ENCODE results near the gene NDUFS4. TPM values are rescaled to one million over a fixed set of nuclear protein-coding genes. Genes with fewer than 3 reads are reported as not detected.

Gene NDUFS4
- total RNA-seq, 1 experiment from 2014 or later, result 84.1 TPM

- intact Hi-C loops (cut with micrococcal nuclease; ENCODE audit: unreplicated experiment), result no loop called here
- no peak for TF ChIP-seq EZH2 (IDR thresholded peaks at IDR 0.05; ENCODE audit: low read depth)
- TF ChIP-seq CTCF (conservative IDR thresholded peaks at IDR 0.05), result no peak
- no peaks in the 10 kb centered on the region for H3K9me3 ChIP-seq (ENCODE audit: insufficient read depth, low read depth)
- BruUV-seq (replicated peaks), result no TSS peak
- ChIA-PET POLR2A (ENCODE audit: unreplicated experiment) (no interaction called here), CTCF (no interaction called here)
- H3K4me2 ChIP-seq, result no peak overlapping the region
- H3F3A ChIP-seq (ENCODE audit: insufficient read depth, low read depth), result no peaks in the 10 kb centered on the region
- no peak overlapping the region for H3K27ac ChIP-seq
- H4K20me1 ChIP-seq (ENCODE audit: insufficient read depth), result no peaks in the 10 kb centered on the region
- no peak overlapping the region for H3K4me3 ChIP-seq
- no peak overlapping the region for H2AFZ ChIP-seq
- peaks cover 29% of the 10 kb centered on the region for H3K79me2 ChIP-seq (ENCODE audit: low read depth)
- no peaks in the 10 kb centered on the region for H3K27me3 ChIP-seq (ENCODE audit: insufficient read depth, low read depth)
- no peak for DNase-seq
- no peaks in the 10 kb centered on the region for H3K4me1 ChIP-seq (replicated peaks; ENCODE audit: insufficient read depth)
- H3K9me2 ChIP-seq (ENCODE audit: insufficient read depth), result no peaks in the 10 kb centered on the region
- peaks cover 3% of the 10 kb centered on the region; the same call in 1 of the 2 replicates for H3K36me3 ChIP-seq (ENCODE audit: low read depth)
These were observed 34.0 kb downstream of the NDUFS4 start for GRCh38 chr5:53594419-53594818.

GRCh38 chr5:53597894-53598293 lies 37.5 kb downstream of the NDUFS4 start:
- Histone ChIP-seq H3K79me2 (ENCODE audit: low read depth) (peaks cover 25% of the 10 kb centered on the region), H3K27me3 (ENCODE audit: insufficient read depth, low read depth) (no peaks in the 10 kb centered on the region), H3K36me3 (ENCODE audit: low read depth) (peaks cover 8% of the 10 kb centered on the region), H3K9me2 (ENCODE audit: insufficient read depth) (no peaks in the 10 kb centered on the region), H3K27ac (no peak overlapping the region), H2AFZ (no peak overlapping the region), H3F3A (ENCODE audit: insufficient read depth, low read depth) (no peaks in the 10 kb centered on the region), H3K9me3 (ENCODE audit: insufficient read depth, low read depth) (peaks cover 6% of the 10 kb centered on the region), H3K4me3 (no peak overlapping the region), H3K4me2 (no peak overlapping the region), H4K20me1 (ENCODE audit: insufficient read depth) (no peaks in the 10 kb centered on the region), H3K4me1 (replicated peaks; ENCODE audit: insufficient read depth) (peaks cover 14% of the 10 kb centered on the region; the same call in 1 of the 2 replicates)
- intact Hi-C loops (cut with micrococcal nuclease; ENCODE audit: unreplicated experiment), result no loop called here
- ChIA-PET POLR2A (ENCODE audit: unreplicated experiment) (no interaction called here), CTCF (no interaction called here)
- no peak for TF ChIP-seq EZH2 (IDR thresholded peaks at IDR 0.05; ENCODE audit: low read depth)
- no peak for TF ChIP-seq CTCF (conservative IDR thresholded peaks at IDR 0.05)
- BruUV-seq (replicated peaks), result no TSS peak
- no peak for DNase-seq

GRCh38 chr5:53601570-53601969 lies 41.1 kb downstream of the NDUFS4 start:
- intact Hi-C loops (cut with micrococcal nuclease; ENCODE audit: unreplicated experiment), result no loop called here
- TF ChIP-seq EZH2 (IDR thresholded peaks at IDR 0.05; ENCODE audit: low read depth) (no peak), CTCF (conservative IDR thresholded peaks at IDR 0.05) (no peak)
- no peaks in the 10 kb centered on the region for H3F3A ChIP-seq (ENCODE audit: insufficient read depth, low read depth)
- H3K27ac ChIP-seq, result peak overlapping the region; percentile 56
- peaks cover 14% of the 10 kb centered on the region; the same call in 1 of the 2 replicates for H3K4me1 ChIP-seq (replicated peaks; ENCODE audit: insufficient read depth)
- H3K27me3 ChIP-seq (ENCODE audit: insufficient read depth, low read depth), result no peaks in the 10 kb centered on the region
- BruUV-seq (replicated peaks), result no TSS peak
- no peaks in the 10 kb centered on the region for H4K20me1 ChIP-seq (ENCODE audit: insufficient read depth)
- POLR2A ChIA-PET (ENCODE audit: unreplicated experiment), result no interaction called here
- peak; percentile 12 to 76 for DNase-seq
- H3K4me2 ChIP-seq, result peak overlapping the region; percentile 51
- H3K4me3 ChIP-seq, result peak overlapping the region; percentile 27; the same call in 1 of the 2 replicates
- no peak overlapping the region for H2AFZ ChIP-seq
- peaks cover 13% of the 10 kb centered on the region for H3K36me3 ChIP-seq (ENCODE audit: low read depth)
- peaks cover 23% of the 10 kb centered on the region for H3K79me2 ChIP-seq (ENCODE audit: low read depth)
- CTCF ChIA-PET, result no interaction called here
- peaks cover 6% of the 10 kb centered on the region for H3K9me3 ChIP-seq (ENCODE audit: insufficient read depth, low read depth)
- no peaks in the 10 kb centered on the region for H3K9me2 ChIP-seq (ENCODE audit: insufficient read depth)

Data from PC-9 (cell line).